ENCODE measurements around the gene RHBDD3. TPM values are rescaled to one million over a fixed set of nuclear protein-coding genes. Genes with fewer than 3 reads are reported as not detected.

The RHBDD3 gene
- total and polyA plus RNA-seq, 12 donors, result 12.2 to 103 (median 45.0) TPM

- H3K27me3 ChIP-seq, result no peaks in the 10 kb centered on the region
- no peaks in the 10 kb centered on the region for H3K9me3 ChIP-seq (replicated peaks in 1 of 3)
- WGBS, 4 donors, result 34 to 44% (median 37%) methylated on average over 8 to 22 of the region's 22 CpGs
- H3K4me1 ChIP-seq (replicated peaks in 1 of 2), result peaks cover 17 to 18% of the 10 kb centered on the region in 2 donors
- peak; percentile 81 to 96 (median 94) for DNase-seq
- peak overlapping the region; percentile 39 to 92 (median 61) for H3K27ac ChIP-seq
- no peak overlapping the region for H3K4me3 ChIP-seq
- H3K36me3 ChIP-seq (replicated peaks in 1 of 2), result no peaks in the 10 kb centered on the region
- intact Hi-C loops (cut with DNase I), result no loop called here
- TF ChIP-seq CTCF (IDR thresholded peaks at IDR 0.05) (no peak), POLR2A (IDR thresholded peaks at IDR 0.05) (no peak)
These were observed 35.5 kb downstream of the RHBDD3 start for GRCh38 chr22:29231971-29232959.

- Histone ChIP-seq H3K9me3 (replicated peaks in 1 of 3) (no peaks in the 10 kb centered on the region), H3K4me1 (replicated peaks in 1 of 2) (peaks cover 17 to 20% of the 10 kb centered on the region in 2 donors), H3K36me3 (replicated peaks in 1 of 2) (no peaks in the 10 kb centered on the region), H3K27me3 (no peaks in the 10 kb centered on the region), H3K27ac (peak overlapping the region in 3 of 5 donors; percentile 39 to 92 (median 82)), H3K4me3 (no peak overlapping the region)
- no peak for TF ChIP-seq CTCF (IDR thresholded peaks at IDR 0.05)
- no peak for TF ChIP-seq POLR2A (IDR thresholded peaks at IDR 0.05)
- 89 to 96% (median 92%) methylated on average over 7 to 19 of the region's 19 CpGs for WGBS, 4 donors
- no peak for DNase-seq
- intact Hi-C loops (cut with DNase I), result no loop called here
These were observed 36.6 kb downstream of the RHBDD3 start for GRCh38 chr22:29230972-29231875.

DNA sequence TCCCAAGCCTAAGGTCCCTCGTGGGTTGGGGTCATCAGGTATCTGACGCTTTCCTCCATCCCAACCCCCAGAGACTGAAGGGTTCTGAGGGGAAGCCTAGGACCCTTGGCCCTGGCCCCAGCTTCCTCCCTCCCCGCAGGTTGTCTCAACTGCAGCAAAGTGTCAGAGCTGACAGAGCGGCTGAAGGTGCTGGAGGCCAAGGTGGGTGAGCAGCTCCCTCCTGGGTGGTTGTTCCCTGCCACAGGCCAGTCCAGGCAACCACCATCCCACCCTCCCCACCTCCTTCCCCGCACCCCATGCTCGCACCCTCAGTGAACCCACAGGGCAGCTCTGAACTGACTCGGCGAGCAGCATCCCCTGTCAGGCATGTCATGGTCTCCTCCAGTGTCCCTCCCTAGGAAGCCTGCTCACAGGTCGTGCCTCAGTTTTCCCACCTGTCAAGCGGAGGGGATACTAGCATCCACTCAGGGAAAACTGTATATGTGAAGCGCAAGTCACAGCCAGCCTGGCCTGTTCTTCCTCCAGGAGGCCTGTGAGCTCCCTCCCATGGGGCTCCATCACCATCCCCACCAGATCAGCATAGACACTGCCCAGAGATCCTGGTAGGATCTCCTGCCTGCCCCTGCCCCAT, 41.3 kb downstream of the RHBDD3 start:
- Histone ChIP-seq H3K36me3 (replicated peaks in 1 of 2) (no peaks in the 10 kb centered on the region), H3K27me3 (no peaks in the 10 kb centered on the region), H3K27ac (peak overlapping the region in 4 of 5 donors; percentile 28 to 89 (median 68)), H3K4me1 (replicated peaks in 1 of 2) (peaks cover 18 to 20% of the 10 kb centered on the region in 2 donors), H3K9me3 (replicated peaks in 1 of 3) (no peaks in the 10 kb centered on the region), H3K4me3 (no peak overlapping the region)
- intact Hi-C loops (cut with DNase I), result no loop called here
- TF ChIP-seq CTCF (IDR thresholded peaks at IDR 0.05) (no peak), POLR2A (IDR thresholded peaks at IDR 0.05) (no peak)
- DNase-seq, result no peak
- WGBS, 4 donors, result 92 to 98% (median 93%) methylated on average over 4 to 11 of the region's 11 CpGs
